GM18870 (cell line): ENCODE results near the gene ERN1.

Experiments
- ATAC-seq: cut with Tn5 transposase; IDR thresholded peaks from one replicate; pipeline ENCODE4 v1.9.1; 2021; ENCODE audit warnings: moderate library complexity; ENCODE audit not compliant: unreplicated experiment

Gene ERN1

DNA sequence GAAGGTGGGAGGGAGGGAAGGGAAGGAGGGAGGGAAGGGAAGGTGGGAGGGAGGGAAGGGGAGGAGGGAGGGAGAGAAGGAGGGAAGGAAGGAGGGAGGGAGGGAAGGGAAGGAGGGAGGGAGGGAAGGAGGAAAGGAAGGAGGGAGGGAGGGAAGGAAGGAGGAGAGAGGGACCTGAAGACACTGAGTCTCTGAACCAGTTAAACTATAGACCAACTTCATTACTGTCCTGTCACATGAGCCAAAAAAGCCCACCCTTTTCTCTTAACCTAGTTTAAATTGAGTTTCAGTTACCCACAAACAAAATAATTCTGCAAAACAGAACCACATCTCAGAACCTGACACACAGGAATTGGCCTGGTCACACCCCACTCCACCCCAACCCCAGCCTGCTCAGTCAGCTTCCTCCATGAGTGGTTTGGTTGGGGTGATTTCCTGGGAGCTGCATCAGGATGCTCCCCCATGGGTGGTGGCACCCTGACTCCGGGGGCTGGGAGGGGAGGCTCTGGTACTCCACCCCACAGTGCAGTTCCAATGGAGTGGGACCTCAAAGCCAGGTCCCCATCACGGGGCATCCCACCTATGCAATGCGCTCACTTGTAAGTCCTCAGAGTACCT lies 136.5 kb downstream of the ERN1 start:
- no peak for ATAC-seq

DNA sequence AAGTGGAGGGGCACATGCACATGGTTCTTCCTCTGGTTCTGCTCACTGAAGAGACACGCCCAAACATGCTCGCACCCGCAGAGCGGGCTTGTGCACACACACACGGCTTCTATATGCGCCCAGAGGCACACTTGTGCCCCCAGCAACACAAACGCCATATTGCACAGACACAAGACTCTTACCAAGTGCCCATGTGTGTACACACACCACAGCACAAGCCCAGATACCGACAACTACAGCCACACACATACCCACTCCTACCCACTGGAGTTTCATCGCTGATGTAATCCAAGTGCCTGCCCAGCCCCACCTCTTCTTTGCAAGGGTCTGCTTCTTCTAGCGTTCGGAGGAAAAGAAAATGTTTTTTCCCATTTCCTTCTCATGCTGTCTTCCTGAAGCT lies 138.3 kb downstream of the ERN1 start:
- ATAC-seq, result no peak

DNA sequence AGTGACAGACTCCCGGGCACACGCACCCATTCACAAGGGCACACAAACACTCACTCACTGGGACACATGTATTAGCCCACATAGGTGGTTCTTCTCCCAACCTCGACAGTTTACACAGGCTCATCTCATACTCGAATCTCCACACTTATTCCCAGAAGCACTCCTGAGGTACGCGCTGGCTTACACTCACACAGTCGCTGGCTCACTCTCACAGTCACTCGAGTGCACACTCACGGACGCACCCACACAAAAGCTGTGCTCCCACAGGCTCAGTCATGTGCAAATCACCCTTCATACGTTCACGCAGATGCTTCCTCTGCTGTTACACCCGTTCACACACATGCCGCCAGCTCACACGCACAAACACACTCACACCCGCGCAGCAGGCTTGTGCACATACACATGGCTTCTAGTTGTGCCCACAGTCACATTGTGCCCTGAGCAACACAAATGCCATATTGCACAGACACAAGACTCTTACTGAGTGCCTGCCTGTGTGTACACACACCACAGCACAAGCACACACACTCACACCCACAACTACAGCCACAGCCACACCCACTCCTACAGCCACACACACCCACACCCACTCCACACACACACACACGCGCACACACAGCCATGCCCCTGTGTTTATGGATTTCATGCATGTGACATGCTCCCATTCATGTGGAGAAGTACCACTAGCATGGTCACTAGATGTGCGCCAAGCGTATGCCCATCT lies 140.2 kb downstream of the ERN1 start:
- ATAC-seq, result no peak
